ENCODE results near the gene LMNA. TPM values are rescaled to one million over a fixed set of nuclear protein-coding genes. Genes with fewer than 3 reads are reported as not detected.

LMNA gene
- total RNA-seq = 2,412 and 2,559 TPM in 2 replicates

DNA sequence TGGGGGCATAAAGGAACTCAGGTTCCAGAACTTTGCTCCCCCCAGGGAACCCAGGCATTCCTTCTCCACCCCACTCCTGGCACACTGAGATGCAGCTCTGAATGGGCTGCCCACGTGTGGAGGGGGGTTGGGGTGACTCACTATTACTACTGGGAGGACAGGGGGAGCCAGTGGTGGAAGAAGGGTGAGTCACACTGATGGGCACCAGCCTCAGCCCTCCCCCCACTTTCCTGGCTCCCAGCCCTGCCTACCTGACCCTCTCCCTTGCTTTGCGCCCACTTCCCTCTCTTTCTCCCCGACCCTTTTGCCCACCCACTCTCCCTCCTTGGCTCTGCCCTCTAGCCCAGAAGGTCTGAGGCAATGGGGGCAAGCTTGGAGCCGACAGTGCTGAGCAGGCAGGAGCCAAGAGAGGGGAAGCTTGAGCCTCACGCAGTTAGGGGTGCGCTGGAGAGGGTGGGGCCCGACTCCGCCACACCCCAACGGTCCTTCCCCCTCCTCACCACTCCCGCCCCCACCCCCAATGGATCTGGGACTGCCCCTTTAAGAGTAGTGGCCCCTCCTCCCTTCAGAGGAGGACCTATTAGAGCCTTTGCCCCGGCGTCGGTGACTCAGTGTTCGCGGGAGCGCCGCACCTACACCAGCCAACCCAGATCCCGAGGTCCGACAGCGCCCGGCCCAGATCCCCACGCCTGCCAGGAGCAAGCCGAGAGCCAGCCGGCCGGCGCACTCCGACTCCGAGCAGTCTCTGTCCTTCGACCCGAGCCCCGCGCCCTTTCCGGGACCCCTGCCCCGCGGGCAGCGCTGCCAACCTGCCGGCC is at the start of gene LMNA:
Gene LMNA (plus strand): TSS at position 611 of the 818 bp plus-strand sequence. CDS start 208 bp downstream, outside the sequence.

DNA sequence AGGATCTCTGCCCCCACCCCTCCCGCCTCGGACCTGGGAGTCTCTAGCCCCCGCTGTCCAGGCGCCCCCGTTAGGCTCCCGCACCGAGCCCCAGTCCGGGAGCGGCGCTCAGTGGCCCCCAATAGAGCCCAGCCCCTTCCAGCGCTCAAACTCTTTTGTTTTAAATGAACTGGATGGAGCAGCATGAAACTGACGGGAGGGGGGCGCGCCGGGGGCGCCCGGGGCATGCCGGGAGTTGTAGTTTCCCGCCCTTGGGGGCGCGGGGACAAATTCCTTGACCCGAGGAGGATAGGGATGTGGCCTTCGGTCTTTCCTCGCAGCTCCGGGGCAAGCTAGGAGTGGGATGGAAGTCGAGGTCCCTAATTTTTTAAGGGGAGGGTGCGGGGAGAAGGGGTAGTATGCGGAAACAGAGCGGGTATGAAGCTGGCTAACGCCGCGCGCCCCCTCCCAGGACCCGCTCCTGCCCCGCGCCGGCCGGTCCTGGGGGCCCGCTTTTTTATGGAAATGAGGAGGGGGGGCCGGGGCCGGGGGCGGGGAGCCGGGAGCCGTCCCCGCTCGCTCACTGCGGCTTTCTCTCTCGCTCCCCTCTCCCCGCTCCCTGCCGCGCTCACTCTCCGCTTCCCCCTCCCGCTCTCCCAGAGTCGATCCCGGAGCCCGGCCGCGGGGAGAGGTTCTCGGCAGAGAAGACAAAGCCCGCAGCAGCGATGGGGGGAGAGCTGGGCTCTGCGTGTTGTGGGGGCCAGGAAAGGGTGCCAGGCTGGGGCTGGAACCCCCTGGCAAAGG is 32.0 kb upstream of the LMNA start, which contains the start of gene MEX3A:
Gene MEX3A (minus strand): TSS at position 157 of the 783 bp plus-strand sequence. CDS start 467 bp downstream, outside the sequence.

DNA sequence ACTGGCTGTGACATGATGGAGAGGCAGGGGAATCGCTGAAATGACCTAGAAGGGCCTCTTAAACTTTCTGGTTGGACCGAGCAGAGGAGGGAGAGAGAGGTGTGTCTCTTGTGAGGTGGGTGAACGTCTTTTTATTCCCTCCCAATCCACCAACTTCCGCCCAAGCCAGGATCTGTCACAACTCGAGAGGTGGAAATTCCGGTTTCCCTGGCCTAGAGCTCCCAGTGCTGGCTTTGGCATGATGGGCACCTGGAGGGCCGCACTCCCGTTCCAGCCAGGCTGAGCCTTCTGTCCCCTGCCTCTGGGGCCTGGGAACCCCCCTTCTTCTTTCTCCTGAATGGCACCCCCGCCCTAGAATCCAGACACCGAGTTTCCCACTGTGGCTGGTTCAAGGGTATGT is 38.9 kb downstream of the LMNA start, which contains the start of gene SEMA4A:
Gene SEMA4A (plus strand): TSS at position 224 of the 400 bp plus-strand sequence. CDS start 994 bp downstream, outside the sequence.

Other genes starting within 250 kb of the LMNA start
- 46.0 and 61.7 TPM in 2 replicates for gene RIT1, start 203.4 kb upstream of the LMNA start, total RNA-seq
- 24.0 and 27.4 TPM in 2 replicates for gene KHDC4, start 180.3 kb upstream of the LMNA start, total RNA-seq
- gene RXFP4, start 173.1 kb upstream of the LMNA start, total RNA-seq = 0.12 TPM in 1 of 2 replicates, not detected in the other
- 63.7 and 69.6 TPM in 2 replicates for gene ARHGEF2, start 136.2 kb upstream of the LMNA start, total RNA-seq
- gene SSR2, start 93.8 kb upstream of the LMNA start, total RNA-seq = 356 and 368 TPM in 2 replicates
- gene UBQLN4, start 60.9 kb upstream of the LMNA start, total RNA-seq = 9.8 and 11.6 TPM in 2 replicates
- gene LAMTOR2, start 59.9 kb upstream of the LMNA start, total RNA-seq = 50.4 and 57.7 TPM in 2 replicates
- not detected in 2 replicates for gene RAB25, start 53.6 kb upstream of the LMNA start, total RNA-seq
- gene MEX3A, start 32.2 kb upstream of the LMNA start, total RNA-seq = 0.40 and 0.50 TPM in 2 replicates
- 3.0 and 6.8 TPM in 2 replicates for gene SEMA4A, start 38.9 kb downstream of the LMNA start, total RNA-seq
- 9.2 and 10.1 TPM in 2 replicates for gene SLC25A44, start 79.4 kb downstream of the LMNA start, total RNA-seq
- 28.5 and 29.5 TPM in 2 replicates for gene PMF1, start 98.3 kb downstream of the LMNA start, total RNA-seq
- 0.13 TPM in 1 of 2 replicates, not detected in the other for gene BGLAP, start 127.5 kb downstream of the LMNA start, total RNA-seq
- 0.26 and 0.44 TPM in 2 replicates for gene PAQR6, start 133.3 kb downstream of the LMNA start, total RNA-seq
- 31.1 and 35.0 TPM in 2 replicates for gene SMG5, start 168.1 kb downstream of the LMNA start, total RNA-seq
- 1.1 and 1.6 TPM in 2 replicates for gene TMEM79, start 169.6 kb downstream of the LMNA start, total RNA-seq
- gene GLMP, start 181.0 kb downstream of the LMNA start, total RNA-seq = 67.9 and 83.3 TPM in 2 replicates
- 0.26 TPM in 1 of 2 replicates, not detected in the other for gene VHLL, start 184.6 kb downstream of the LMNA start, total RNA-seq
- 291 and 402 TPM in 2 replicates for gene CCT3, start 223.6 kb downstream of the LMNA start, total RNA-seq
- not detected in 2 replicates for gene TSACC, start 223.8 kb downstream of the LMNA start, total RNA-seq